GM13976 (cell line): Measurements from ENCODE around the gene GRIN2A.

Experiments
- DNase-seq: peaks from one replicate; pipeline ENCODE4 v3.0.0; 2012; ENCODE audit warnings: low spot score
- in situ Hi-C: fragments of 300-500 bp; cut with MboI; formaldehyde crosslinking; loops from one replicate; pipeline ENCODE4 v1.12.0; 2022; ENCODE audit warnings: low sequenced_read_pairs, mixed read lengths, inconsistent platforms; ENCODE audit not compliant: unreplicated experiment
- TF ChIP-seq, protein P1 (sequence below): IDR thresholded peaks from 2 replicates; pipeline ENCODE4 v1.5.1; 2012; ENCODE audit warnings: borderline replicate concordance, mild to moderate bottlenecking; ENCODE audit not compliant: insufficient read depth; ENCODE audit errors: extremely low read depth, missing control alignments, control extremely low read depth

GRIN2A gene

DNA sequence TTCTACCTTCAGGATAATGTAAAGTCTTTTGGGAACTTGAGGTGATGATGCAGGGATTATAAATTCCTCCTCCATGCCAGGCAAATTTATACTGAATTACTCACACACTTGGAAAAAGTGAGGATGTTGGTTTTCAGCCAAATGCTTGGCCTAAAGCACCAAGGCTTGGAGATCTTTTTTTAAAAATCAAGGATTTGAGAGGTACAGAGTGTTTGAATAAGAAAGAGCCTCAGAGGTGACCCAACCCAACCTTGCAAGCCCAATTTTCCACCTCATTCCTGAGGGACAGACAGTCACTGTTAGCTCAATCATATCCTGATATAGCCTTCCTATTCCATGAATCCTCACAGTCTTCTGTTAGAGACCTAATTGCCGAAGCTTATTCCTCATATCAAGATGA lies 14.0 kb downstream of the GRIN2A start:
- in situ Hi-C loops: no loop called here
- DNase-seq: no peak
- TF ChIP-seq, protein P1, sequence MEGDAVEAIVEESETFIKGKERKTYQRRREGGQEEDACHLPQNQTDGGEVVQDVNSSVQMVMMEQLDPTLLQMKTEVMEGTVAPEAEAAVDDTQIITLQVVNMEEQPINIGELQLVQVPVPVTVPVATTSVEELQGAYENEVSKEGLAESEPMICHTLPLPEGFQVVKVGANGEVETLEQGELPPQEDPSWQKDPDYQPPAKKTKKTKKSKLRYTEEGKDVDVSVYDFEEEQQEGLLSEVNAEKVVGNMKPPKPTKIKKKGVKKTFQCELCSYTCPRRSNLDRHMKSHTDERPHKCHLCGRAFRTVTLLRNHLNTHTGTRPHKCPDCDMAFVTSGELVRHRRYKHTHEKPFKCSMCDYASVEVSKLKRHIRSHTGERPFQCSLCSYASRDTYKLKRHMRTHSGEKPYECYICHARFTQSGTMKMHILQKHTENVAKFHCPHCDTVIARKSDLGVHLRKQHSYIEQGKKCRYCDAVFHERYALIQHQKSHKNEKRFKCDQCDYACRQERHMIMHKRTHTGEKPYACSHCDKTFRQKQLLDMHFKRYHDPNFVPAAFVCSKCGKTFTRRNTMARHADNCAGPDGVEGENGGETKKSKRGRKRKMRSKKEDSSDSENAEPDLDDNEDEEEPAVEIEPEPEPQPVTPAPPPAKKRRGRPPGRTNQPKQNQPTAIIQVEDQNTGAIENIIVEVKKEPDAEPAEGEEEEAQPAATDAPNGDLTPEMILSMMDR: no peak

DNA sequence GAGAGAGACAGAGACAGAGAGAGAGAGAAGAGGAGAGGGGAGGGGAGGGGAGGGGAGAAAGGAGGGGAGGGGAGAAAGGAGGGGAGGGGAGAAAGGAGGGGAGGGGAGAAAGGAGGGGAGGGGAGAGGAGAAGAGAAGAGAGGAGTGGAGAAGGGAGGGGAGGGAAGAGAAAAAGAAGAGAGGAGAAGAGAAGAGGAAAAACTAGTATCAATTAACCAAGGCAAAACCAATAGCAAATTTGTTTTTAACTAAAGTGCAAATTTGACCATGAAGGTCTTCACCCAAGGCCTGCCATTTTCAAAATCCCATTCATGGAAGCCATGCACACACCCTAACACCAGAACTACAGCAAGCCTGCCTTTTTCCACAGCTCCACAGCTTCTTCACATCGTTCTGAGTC lies 16.6 kb downstream of the GRIN2A start:
- TF ChIP-seq, protein P1: no peak
- in situ Hi-C loops: no loop called here
- DNase-seq: no peak

DNA sequence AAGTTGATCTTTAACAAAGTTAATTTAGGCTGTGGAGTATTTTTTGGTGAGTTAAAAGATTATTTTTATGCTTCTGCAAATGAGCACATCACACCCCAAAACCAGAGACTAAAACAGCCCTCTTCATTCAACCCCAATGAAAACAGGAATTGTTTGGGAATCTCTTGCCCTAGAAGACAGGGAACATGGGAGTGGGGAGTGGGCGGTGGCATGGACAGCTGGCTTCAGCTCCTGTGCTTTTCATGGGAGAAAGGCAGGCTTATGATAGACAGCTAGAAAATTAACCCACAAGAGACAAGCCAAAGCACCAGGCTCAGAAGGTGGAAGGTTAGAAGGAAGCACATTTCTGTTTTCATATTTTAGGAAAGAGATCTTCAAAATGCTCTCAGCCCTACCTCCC lies 19.2 kb downstream of the GRIN2A start:
- in situ Hi-C loops: no loop called here
- no peak for DNase-seq
- TF ChIP-seq, protein P1: no peak

DNA sequence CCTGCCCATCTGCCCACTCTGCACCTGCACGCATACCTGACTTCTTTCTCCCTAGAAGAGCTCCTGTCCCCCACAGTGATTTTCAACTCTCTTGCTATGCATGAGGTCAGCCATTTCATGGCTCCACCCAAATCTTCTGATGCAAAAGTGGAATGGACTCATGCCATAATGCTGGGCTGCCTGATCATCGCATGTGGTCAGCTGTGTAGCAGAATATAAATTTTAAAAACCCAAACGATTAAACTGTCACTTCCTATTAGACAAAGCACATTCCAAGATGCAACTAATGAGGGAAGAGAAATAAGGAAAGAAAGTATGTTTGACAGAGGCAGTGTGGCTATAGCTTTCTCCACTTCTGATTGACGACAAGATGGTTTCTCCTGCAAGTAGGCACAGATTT lies 26.1 kb downstream of the GRIN2A start:
- in situ Hi-C loops: no loop called here
- TF ChIP-seq, protein P1: no peak
- no peak for DNase-seq

DNA sequence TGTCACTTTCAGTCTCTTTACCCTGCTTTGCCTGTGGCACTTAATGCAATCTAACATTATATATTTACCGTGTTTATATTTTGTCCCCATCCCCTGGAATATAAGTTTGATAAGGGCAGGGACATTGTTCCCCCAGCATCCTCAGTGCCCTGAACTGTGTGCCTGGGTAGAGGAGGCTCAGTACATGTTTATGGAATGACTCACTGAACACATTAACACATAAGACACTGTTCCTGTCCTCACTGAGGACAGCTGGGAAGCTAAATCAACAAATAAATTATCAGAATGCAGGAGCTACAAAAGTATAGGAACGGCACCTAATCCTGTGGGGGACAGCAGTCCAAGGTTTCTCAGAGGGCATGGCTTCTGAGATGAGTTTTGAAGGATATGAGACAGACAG lies 27.8 kb downstream of the GRIN2A start:
- no peak for DNase-seq
- in situ Hi-C loops: no loop called here
- TF ChIP-seq, protein P1: no peak

DNA sequence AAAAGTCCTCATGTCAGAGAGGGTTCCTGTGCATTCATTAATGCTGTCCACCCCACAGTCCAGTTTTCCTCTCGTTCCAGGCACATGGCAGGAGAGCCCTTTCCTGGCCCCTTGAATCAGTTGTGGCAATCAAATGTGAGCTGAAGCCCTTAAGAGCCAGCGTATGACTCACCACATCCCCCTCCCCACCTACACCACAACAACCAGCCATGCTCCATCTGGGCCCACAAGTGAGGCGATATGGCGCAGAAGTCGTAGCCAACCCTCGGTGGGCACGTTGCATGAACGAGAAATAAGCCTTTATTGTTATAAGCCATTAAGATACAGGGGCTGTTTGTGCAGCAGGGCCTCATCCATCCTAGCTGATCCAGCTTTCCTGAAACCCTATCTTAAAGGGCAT lies 28.2 kb downstream of the GRIN2A start:
- DNase-seq: no peak
- in situ Hi-C loops: no loop called here
- TF ChIP-seq, protein P1: no peak

DNA sequence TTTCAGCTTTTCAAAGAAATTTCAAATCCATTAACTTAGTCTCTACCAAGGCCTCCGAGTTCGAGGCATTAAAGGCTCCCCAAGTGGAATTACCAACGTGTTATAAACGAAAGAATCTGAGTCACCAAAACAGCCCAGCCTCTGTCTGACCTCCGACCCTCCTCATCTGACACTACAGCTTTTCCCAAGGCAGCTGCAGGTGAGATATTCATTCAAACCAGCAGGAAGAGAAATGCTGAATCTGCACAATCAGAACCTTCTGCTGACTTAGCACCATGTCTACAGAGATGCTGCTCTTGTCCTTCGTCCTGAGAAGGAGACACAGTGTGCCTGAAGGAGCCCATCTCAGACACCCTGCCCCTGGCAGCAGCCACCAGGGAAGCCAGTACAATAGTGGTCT lies 30.5 kb downstream of the GRIN2A start:
- in situ Hi-C loops: no loop called here
- TF ChIP-seq, protein P1: no peak

More for the DNA sequence above, 30.5 kb downstream of the GRIN2A start:
- DNase-seq: no peak
